Measurements from ENCODE around the gene FTCD.

- TF ChIP-seq, protein P1, sequence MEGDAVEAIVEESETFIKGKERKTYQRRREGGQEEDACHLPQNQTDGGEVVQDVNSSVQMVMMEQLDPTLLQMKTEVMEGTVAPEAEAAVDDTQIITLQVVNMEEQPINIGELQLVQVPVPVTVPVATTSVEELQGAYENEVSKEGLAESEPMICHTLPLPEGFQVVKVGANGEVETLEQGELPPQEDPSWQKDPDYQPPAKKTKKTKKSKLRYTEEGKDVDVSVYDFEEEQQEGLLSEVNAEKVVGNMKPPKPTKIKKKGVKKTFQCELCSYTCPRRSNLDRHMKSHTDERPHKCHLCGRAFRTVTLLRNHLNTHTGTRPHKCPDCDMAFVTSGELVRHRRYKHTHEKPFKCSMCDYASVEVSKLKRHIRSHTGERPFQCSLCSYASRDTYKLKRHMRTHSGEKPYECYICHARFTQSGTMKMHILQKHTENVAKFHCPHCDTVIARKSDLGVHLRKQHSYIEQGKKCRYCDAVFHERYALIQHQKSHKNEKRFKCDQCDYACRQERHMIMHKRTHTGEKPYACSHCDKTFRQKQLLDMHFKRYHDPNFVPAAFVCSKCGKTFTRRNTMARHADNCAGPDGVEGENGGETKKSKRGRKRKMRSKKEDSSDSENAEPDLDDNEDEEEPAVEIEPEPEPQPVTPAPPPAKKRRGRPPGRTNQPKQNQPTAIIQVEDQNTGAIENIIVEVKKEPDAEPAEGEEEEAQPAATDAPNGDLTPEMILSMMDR (conservative IDR thresholded peaks at IDR 0.05): no peak
- no peak for TF ChIP-seq EZH2 (IDR thresholded peaks at IDR 0.05; ENCODE audit: low read depth)
These were observed 2.5 kb downstream of the FTCD start for GRCh38 chr21:46152927-46153246.
